CD4-positive, alpha-beta T cell treated with Interleukin-6 for 4 hours (primary cell): ENCODE measurements around the gene HMOX2.

Experiments
- DNase-seq: peaks from one replicate; pipeline ENCODE4 v3.0.0-alpha.2; 2020; ENCODE audit warnings: mixed read lengths

The HMOX2 gene

GRCh38 chr16:4475880-4476788, at the start of gene HMOX2:
Gene HMOX2, plus strand, starts transcription at chr16:4476398. Its CDS starts 29,127 bp downstream, at chr16:4505525.
- peak; percentile 91 for DNase-seq

- no peak for DNase-seq
Observed at GRCh38 chr16:4426722-4427372, 49.4 kb upstream of the HMOX2 start.

GRCh38 chr16:4428500-4428899, 47.7 kb upstream of the HMOX2 start:
- DNase-seq = no peak

GRCh38 chr16:4431023-4431422, 45.2 kb upstream of the HMOX2 start:
- no peak for DNase-seq

GRCh38 chr16:4433228-4433627, 43.0 kb upstream of the HMOX2 start:
- DNase-seq = no peak

GRCh38 chr16:4433914-4434787, 42.0 kb upstream of the HMOX2 start:
- DNase-seq = no peak

GRCh38 chr16:4435337-4436067, 40.7 kb upstream of the HMOX2 start:
- no peak for DNase-seq

GRCh38 chr16:4437366-4437765, 38.8 kb upstream of the HMOX2 start:
- no peak for DNase-seq

GRCh38 chr16:4442371-4442770, 33.8 kb upstream of the HMOX2 start:
- no peak for DNase-seq

GRCh38 chr16:4443271-4443670, 32.9 kb upstream of the HMOX2 start:
- no peak for DNase-seq

GRCh38 chr16:4443986-4444385, 32.2 kb upstream of the HMOX2 start:
- no peak for DNase-seq

- no peak for DNase-seq
Observed at GRCh38 chr16:4450430-4450829, 25.8 kb upstream of the HMOX2 start.

- no peak for DNase-seq
Observed at GRCh38 chr16:4450931-4451519, 25.2 kb upstream of the HMOX2 start.

GRCh38 chr16:4452674-4453073, 23.5 kb upstream of the HMOX2 start:
- no peak for DNase-seq

GRCh38 chr16:4454623-4455022, 21.6 kb upstream of the HMOX2 start:
- DNase-seq = no peak

- no peak for DNase-seq
Observed at GRCh38 chr16:4455081-4455480, 21.1 kb upstream of the HMOX2 start.

- no peak for DNase-seq
Observed at GRCh38 chr16:4455951-4456350, 20.2 kb upstream of the HMOX2 start.

GRCh38 chr16:4460936-4461249, 15.3 kb upstream of the HMOX2 start:
- no peak for DNase-seq

GRCh38 chr16:4461250-4462085, 14.7 kb upstream of the HMOX2 start:
- DNase-seq = no peak

GRCh38 chr16:4463522-4464163, 12.6 kb upstream of the HMOX2 start:
- DNase-seq = no peak
